NB4 (cell line): Measurements from ENCODE around the gene RAB27B.
A peak's percentile ranks its signal among the peaks of the same experiment; 100 is the strongest.
"Not testable (repeated sequence)": the region's sequence is repeated elsewhere in the genome, so short reads cannot be mapped to it uniquely, and the experiment has no call there.

Experiments
- DNase-seq: peaks from one replicate; pipeline ENCODE4 v3.0.0; 2010; ENCODE audit warnings: low read depth
- H3K4me3 ChIP-seq: one replicate; pipeline ENCODE4 v1.5.1; 2011; ENCODE audit warnings: mild to moderate bottlenecking, low read depth, low read length, moderate library complexity
- CTCF ChIP-seq: IDR thresholded peaks from one replicate; pipeline ENCODE4 v1.5.1; 2012; ENCODE audit warnings: low read depth, low read length
- MYC ChIP-seq: IDR thresholded peaks from 2 replicates; pipeline ENCODE4 v1.6.1; 2011; ENCODE audit warnings: low read depth, low read length
- POLR2A ChIP-seq: IDR thresholded peaks from 2 replicates; pipeline ENCODE4 v1.6.1; 2011; ENCODE audit warnings: mild to moderate bottlenecking; ENCODE audit not compliant: insufficient read length; ENCODE audit errors: extremely low read depth
- TF ChIP-seq, protein P1 (sequence below): IDR thresholded peaks from 2 replicates; pipeline ENCODE4 v1.6.1; 2011; ENCODE audit warnings: low read depth, low read length

Gene RAB27B

GRCh38 chr18:54849683-54850082 lies 21.4 kb downstream of the RAB27B start:
- DNase-seq = no peak
- TF ChIP-seq, protein P1, sequence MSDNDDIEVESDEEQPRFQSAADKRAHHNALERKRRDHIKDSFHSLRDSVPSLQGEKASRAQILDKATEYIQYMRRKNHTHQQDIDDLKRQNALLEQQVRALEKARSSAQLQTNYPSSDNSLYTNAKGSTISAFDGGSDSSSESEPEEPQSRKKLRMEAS = no peak
- no peak for TF ChIP-seq POLR2A
- TF ChIP-seq CTCF = no peak
- no peak for TF ChIP-seq MYC
- no peak overlapping the region for H3K4me3 ChIP-seq

DNA sequence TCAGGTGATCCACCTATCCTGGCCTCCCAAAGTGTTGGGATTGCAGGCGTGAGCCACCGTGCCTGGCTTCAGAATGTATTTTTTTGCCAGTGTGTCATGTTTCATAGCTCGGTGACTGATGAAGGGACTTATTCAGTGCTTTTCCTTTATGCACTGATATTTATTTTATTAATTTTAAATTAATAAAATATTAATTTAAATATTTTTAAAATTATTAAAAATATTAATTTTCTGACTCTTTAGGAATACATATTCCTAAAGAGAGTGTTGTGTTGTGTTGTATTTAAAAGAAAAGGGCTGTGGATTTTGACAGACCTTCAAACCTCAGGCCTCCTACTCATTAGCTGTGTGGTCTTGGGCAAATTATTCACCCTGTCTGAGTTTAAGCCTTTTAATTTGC lies 22.3 kb downstream of the RAB27B start:
- no peak for TF ChIP-seq CTCF
- DNase-seq = no peak
- H3K4me3 ChIP-seq = no peak overlapping the region

DNA sequence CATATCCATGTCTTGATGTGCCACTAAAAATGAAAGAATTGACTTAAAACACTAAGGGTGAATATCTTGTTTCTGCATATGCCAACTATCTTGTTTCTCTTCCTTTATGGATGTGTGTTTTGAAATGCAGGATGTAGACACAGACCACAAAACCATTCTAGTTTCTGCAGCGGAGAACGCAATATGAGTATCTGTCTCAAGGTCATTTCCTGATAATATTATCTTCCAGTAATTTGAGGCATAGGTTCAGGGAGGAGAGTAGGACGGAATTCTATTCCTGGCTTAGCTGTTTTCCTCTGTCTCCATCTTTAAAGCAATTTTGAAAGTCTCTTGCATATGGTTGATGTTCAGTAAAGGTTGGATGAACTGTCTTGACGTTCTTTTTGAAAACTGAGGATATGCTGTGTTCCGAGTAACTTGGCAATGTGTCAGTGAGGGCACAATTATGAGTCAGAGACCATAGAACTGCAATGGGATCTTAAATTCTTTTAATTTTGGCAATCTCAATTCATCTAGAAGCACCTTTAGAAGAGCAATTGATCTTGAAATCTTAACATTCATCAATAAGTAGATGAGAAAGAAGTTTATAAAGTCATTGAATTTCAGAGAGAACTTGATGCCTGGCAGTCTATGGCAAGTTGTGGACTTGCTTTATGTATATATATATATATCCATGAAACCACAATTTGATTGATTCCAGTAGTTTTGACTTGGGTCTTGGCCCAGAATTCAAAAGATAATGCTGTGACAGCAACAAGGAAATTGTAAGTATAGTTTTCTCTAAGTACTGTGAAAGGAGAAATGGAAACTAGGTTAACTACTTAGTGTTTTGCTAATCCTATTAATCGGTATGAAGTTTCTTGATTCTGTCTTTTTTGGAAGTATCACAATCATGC lies 24.8 kb downstream of the RAB27B start:
- TF ChIP-seq CTCF = no peak
- TF ChIP-seq, protein P1 = no peak
- no peak for TF ChIP-seq MYC
- no peak for TF ChIP-seq POLR2A
- H3K4me3 ChIP-seq = peak overlapping the region; percentile 51
- DNase-seq = peak; percentile 80

DNA sequence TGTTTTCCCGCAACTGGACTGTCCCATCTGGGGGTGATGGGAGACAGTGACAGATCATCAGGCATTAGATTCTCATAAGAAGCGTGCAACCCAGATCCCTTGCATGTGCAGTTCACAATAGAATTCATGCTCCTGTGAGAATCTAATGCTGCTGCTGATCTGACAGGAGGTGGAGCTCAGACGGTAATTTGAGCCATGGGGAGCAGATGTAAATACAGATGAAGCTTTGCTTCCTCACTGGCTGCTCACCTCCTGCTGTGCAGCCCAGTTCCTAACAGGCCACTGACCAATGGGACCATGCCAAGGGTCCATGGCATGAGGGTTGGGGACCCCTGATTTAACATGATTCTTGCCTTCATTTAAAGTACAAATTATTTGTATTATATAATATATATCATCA lies 26.8 kb downstream of the RAB27B start:
- peak; percentile 13 for DNase-seq

DNA sequence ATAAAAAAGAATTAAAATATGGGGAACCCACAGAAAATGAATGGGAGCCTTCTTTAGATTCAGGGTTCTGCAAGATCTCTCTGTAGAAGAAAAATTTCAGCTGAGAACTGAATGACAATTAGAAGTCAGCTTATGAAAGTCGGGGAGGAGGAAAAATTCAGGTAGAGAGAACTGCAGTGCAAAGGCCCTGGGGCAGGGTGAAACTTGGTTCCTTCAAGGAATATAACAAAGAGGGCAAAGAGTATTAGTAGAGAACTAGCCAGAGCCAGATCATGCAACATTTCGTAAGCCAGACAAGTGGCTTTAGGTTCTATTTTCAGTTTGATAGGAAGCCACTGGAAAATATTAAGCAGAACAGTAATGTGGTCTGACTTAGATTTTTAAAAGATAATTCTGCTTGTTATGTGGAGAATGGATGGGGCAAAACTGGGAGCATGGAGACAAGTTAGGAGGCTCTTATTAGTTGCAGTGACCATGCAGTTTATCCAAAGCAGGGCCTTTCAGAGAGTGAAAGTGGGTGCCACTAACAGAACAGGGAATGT lies 27.9 kb downstream of the RAB27B start:
- TF ChIP-seq POLR2A (no peak), CTCF (no peak), MYC (no peak)
- TF ChIP-seq, protein P1 = no peak
- H3K4me3 ChIP-seq = no peak overlapping the region
- DNase-seq = peak; percentile 32

More for the DNA sequence above, 26.8 kb downstream of the RAB27B start:
- not testable (repeated sequence) for H3K4me3 ChIP-seq

DNA sequence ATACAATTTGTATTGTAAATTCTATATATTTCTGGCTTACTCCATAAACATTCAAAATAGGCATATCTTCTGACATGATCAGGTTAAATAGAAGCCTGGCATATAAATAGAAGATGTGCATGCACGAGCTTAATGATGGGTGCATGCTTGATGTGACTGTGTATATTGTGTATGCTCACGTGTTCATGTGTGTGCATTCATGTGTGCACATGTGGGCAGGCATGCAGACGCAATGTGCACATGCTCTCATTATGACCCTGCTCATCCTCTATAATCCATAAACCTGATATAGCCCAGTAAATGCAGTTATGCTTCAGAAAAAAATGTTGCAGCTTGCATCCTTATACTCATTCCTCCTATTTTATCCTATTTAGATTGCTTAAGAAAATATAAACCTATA lies 29.2 kb downstream of the RAB27B start:
- H3K4me3 ChIP-seq = no peak overlapping the region
- no peak for DNase-seq
- TF ChIP-seq MYC (no peak), CTCF (no peak), POLR2A (no peak)
- TF ChIP-seq, protein P1 = no peak
